ENCODE data around the gene PARS2.

DNA sequence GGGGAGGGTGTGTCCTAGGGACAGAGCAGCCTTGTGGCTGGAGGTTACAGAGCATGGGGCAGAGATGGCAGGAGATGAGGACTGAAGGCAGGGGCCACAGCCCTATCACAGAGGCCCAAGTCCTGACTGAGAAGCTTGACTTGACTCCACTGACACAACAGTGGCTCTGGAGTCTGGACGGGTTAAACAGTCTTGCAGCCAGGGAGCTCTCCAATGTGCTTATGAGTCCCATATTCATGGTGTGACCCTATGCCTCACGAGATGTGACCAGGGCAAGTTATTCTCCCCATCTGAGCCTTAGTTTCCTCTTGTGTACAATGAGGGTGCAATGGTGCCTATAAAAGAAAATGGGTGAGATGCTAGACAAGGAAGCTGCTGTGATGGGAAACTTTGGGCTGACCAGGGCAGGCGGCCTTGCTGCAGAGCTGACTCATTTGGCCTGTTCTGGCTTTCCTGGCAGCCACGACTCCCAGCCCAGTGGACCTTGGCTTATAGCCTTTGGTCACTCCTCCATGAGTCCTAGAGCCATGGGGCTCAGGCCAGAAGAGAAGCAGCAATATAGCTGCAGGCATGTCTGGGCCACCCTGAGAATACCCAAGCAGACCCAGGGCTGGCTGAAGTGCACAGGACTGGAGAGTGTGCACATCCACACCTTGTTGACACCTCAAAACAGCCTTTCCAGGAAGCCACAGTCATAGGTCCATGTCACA is 39.6 kb upstream of the PARS2 start:
- no peak for TF ChIP-seq POLR2A (IDR thresholded peaks at IDR 0.05; ENCODE audit: extremely low read depth, insufficient read length)
- no peak for TF ChIP-seq CTCF (IDR thresholded peaks at IDR 0.05; ENCODE audit: low read depth, low read length)
- no peak for TF ChIP-seq MYC (IDR thresholded peaks at IDR 0.05; ENCODE audit: low read depth, low read length)
- TF ChIP-seq, protein P1, sequence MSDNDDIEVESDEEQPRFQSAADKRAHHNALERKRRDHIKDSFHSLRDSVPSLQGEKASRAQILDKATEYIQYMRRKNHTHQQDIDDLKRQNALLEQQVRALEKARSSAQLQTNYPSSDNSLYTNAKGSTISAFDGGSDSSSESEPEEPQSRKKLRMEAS (IDR thresholded peaks at IDR 0.05; ENCODE audit: low read depth, low read length) = no peak
